Measurements from ENCODE around the gene APOBEC4. TPM values are rescaled to one million over a fixed set of nuclear protein-coding genes. Genes with fewer than 3 reads are reported as not detected.
A peak's percentile ranks its signal among the peaks of the same experiment; 100 is the strongest.

APOBEC4 gene
- total RNA-seq, 4 donors from 2014 or later: not detected

GRCh38 chr1:183609313-183609712 is 43.8 kb downstream of the APOBEC4 start:
- Histone ChIP-seq H3K36me3 (no peaks in the 10 kb centered on the region), H3K9me3 (no peaks in the 10 kb centered on the region), H3K4me3 (no peak overlapping the region), H3K27me3 (no peaks in the 10 kb centered on the region), H3K27ac (peak overlapping the region; percentile 61), H3K4me1 (peaks cover 19% of the 10 kb centered on the region)
- TF ChIP-seq POLR2A (IDR thresholded peaks at IDR 0.05): no peak
- peak; percentile 40 to 43 for TF ChIP-seq CTCF (IDR thresholded peaks at IDR 0.05)
- TF ChIP-seq EP300 (IDR thresholded peaks at IDR 0.05): no peak
- DNase-seq (ENCODE audit: low spot score in 2 of 2): no peak
- WGBS: 21% methylated on average over 5 of the region's 5 CpGs

DNA sequence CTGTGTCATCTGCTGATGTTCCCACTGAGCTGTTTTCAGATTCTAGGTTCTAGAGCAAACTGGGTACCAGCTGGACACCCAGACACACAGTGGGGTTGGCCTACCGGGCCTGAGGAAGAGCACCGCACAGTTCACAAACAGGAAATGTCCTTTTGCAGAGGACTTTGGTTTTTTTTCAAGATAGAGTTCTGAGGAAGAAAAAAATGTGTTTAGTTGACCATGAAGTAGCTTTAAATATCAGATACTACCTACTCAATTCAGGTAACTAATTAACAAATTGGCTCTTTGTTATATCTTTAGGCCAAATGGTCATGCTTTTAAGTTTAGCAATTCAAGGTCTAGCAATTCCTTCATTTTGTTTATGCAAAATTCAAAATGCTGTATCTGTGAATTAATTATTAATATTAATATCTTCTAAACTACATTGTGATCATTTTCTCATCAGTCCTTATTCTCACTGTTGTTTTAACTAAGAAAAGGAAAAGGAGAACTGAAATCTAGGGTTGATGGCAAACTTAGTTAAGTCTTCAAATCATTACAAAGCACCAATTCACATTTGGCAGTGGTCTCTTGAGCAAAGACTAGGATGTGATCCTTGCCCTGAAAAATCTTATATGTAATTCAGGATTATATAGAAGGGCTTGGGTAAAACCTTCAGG is 45.7 kb downstream of the APOBEC4 start:
- no peak overlapping the region for H3K4me3 ChIP-seq
- no peaks in the 10 kb centered on the region for H3K9me3 ChIP-seq
- no peaks in the 10 kb centered on the region for H3K27me3 ChIP-seq
- TF ChIP-seq EP300 (IDR thresholded peaks at IDR 0.05) (no peak), CTCF (IDR thresholded peaks at IDR 0.05) (no peak), POLR2AphosphoS5 (IDR thresholded peaks at IDR 0.05) (no peak), POLR2A (IDR thresholded peaks at IDR 0.05) (no peak)
- peaks cover 19% of the 10 kb centered on the region for H3K4me1 ChIP-seq
- WGBS: 70% methylated on average over 2 of the region's 2 CpGs
- H3K27ac ChIP-seq: no peak overlapping the region
- no peak for DNase-seq (ENCODE audit: low spot score in 2 of 2)
- H3K36me3 ChIP-seq: no peaks in the 10 kb centered on the region

DNA sequence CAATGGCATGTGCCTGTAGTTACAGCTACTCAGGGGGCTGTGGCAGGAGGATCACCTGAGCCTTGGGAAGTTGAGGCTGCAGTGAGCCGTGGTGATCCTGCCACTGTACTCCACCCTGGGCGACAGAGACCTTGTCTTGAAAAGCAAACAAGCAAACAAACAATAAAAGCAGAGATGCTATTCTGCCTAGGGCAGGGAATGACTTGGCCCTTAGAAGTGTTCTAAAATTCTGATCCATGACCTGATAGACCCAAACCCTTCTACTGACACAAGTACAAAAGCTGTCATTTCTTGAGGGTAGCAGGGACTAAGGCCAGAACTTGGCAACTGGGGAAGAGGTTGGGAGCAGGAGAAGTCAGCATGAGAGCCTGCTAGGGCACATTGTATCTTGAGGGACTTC is 47.2 kb downstream of the APOBEC4 start:
- WGBS: 88% methylated on average over 2 of the region's 2 CpGs
- Histone ChIP-seq H3K27me3 (no peaks in the 10 kb centered on the region), H3K4me1 (peaks cover 19% of the 10 kb centered on the region), H3K4me3 (no peak overlapping the region), H3K27ac (no peak overlapping the region), H3K36me3 (no peaks in the 10 kb centered on the region), H3K9me3 (no peaks in the 10 kb centered on the region)
- TF ChIP-seq EP300 (IDR thresholded peaks at IDR 0.05): no peak
- TF ChIP-seq CTCF (IDR thresholded peaks at IDR 0.05): no peak
- no peak for TF ChIP-seq POLR2A (IDR thresholded peaks at IDR 0.05)
- TF ChIP-seq POLR2AphosphoS5 (IDR thresholded peaks at IDR 0.05): no peak
- DNase-seq (ENCODE audit: low spot score in 2 of 2): no peak

DNA sequence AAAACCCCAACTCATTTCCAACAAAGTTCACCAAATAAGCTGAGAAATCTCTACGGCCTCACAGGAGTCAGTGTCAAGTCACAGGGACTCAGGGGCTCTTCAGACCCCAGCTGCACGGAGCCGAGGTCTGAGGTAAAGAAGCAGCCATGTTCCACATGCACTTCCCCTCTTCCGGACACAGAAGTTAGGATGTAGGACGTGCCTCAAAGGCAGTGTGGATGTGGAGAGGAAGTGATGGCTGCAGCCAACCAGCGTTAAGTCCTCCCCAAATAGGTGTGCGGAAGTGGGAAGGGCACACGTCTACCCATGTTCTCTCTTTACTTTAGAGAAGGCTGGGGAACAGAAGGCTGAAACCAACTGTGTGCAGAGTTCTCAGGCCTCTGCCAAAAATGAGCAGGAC is 48.3 kb downstream of the APOBEC4 start:
- Histone ChIP-seq H3K9me3 (no peaks in the 10 kb centered on the region), H3K4me3 (no peak overlapping the region), H3K27ac (no peak overlapping the region), H3K36me3 (no peaks in the 10 kb centered on the region), H3K27me3 (no peaks in the 10 kb centered on the region), H3K4me1 (peaks cover 16% of the 10 kb centered on the region)
- TF ChIP-seq EP300 (IDR thresholded peaks at IDR 0.05): no peak
- no peak for TF ChIP-seq CTCF (IDR thresholded peaks at IDR 0.05)
- no peak for TF ChIP-seq POLR2A (IDR thresholded peaks at IDR 0.05)
- TF ChIP-seq POLR2AphosphoS5 (IDR thresholded peaks at IDR 0.05): no peak
- WGBS: 81% methylated on average over 8 of the region's 8 CpGs
- no peak for DNase-seq (ENCODE audit: low spot score in 2 of 2)

- DNase-seq (ENCODE audit: low spot score in 2 of 2): no peak
- no peaks in the 10 kb centered on the region for H3K9me3 ChIP-seq
- H3K27me3 ChIP-seq: no peaks in the 10 kb centered on the region
- H3K4me3 ChIP-seq: no peak overlapping the region
- TF ChIP-seq POLR2A (IDR thresholded peaks at IDR 0.05): no peak
- TF ChIP-seq POLR2AphosphoS5 (IDR thresholded peaks at IDR 0.05): no peak
- no peak for TF ChIP-seq EP300 (IDR thresholded peaks at IDR 0.05)
- TF ChIP-seq CTCF (IDR thresholded peaks at IDR 0.05): no peak
- no peak overlapping the region for H3K27ac ChIP-seq
- peaks cover 10% of the 10 kb centered on the region for H3K4me1 ChIP-seq
- 69% methylated on average over 10 of the region's 10 CpGs for WGBS
- no peaks in the 10 kb centered on the region for H3K36me3 ChIP-seq
These were observed 48.9 kb downstream of the APOBEC4 start for GRCh38 chr1:183604038-183604808.

All from suprapubic skin (tissue), 4 donors.